H9 (cell line): ENCODE data around the gene EEF1AKMT3. TPM values are rescaled to one million over a fixed set of nuclear protein-coding genes. Genes with fewer than 3 reads are reported as not detected.
A peak's percentile ranks its signal among the peaks of the same experiment; 100 is the strongest.

Source experiments
- DNase-seq: peaks from one replicate; pipeline ENCODE4 v3.0.0-alpha.2; 2017
- H2AFZ ChIP-seq: one replicate; pipeline ENCODE4 v1.6.1; 2013; ENCODE audit warnings: mild to moderate bottlenecking, low read length, control low read depth, moderate library complexity
- H2AK5ac ChIP-seq: 2 replicates; pipeline ENCODE4 v1.6.1; 2013; ENCODE audit warnings: low read length, control low read depth, mixed read lengths; ENCODE audit not compliant: insufficient read length
- H2BK120ac ChIP-seq: one replicate; pipeline ENCODE4 v1.6.1; 2013; ENCODE audit warnings: low read depth, mild to moderate bottlenecking, low read length, control low read depth, inconsistent platforms; ENCODE audit not compliant: poor library complexity, severe bottlenecking
- H2BK12ac ChIP-seq: 2 replicates; pipeline ENCODE4 v1.6.1; 2013; ENCODE audit warnings: low read length, control low read depth, mixed read lengths, low read depth; ENCODE audit not compliant: insufficient read length
- H2BK15ac ChIP-seq: 2 replicates; pipeline ENCODE4 v1.6.1; 2013; ENCODE audit warnings: low read depth, low read length, control low read depth
- H2BK20ac ChIP-seq: one replicate; pipeline ENCODE4 v1.6.1; 2013; ENCODE audit warnings: low read depth, mild to moderate bottlenecking, low read length, control low read depth, inconsistent platforms; ENCODE audit not compliant: poor library complexity, severe bottlenecking
- H2BK5ac ChIP-seq: 2 replicates; pipeline ENCODE4 v1.6.1; 2013; ENCODE audit warnings: low read length, control low read depth, mixed read lengths; ENCODE audit not compliant: insufficient read length
- H3K14ac ChIP-seq: 2 replicates; pipeline ENCODE4 v1.6.1; 2013; ENCODE audit warnings: low read length, control low read depth; ENCODE audit not compliant: insufficient read depth
- H3K18ac ChIP-seq: 2 replicates; pipeline ENCODE4 v1.6.1; 2013; ENCODE audit warnings: low read depth, mild to moderate bottlenecking, mixed read lengths, low read length, control low read depth; ENCODE audit not compliant: insufficient read length
- H3K23ac ChIP-seq: 2 replicates; pipeline ENCODE4 v1.6.1; 2013; ENCODE audit warnings: low read length, control low read depth, mixed read lengths, low read depth; ENCODE audit not compliant: insufficient read length
- H3K23me2 ChIP-seq: 2 replicates; pipeline ENCODE4 v1.6.1; 2013; ENCODE audit warnings: low read depth, mild to moderate bottlenecking, mixed read lengths, low read length, control low read depth; ENCODE audit not compliant: insufficient read length, poor library complexity, severe bottlenecking
- H3K27ac ChIP-seq: 2 replicates; pipeline ENCODE4 v1.5.1; 2013; ENCODE audit warnings: low read length, control low read depth, mixed read lengths, low read depth; ENCODE audit not compliant: insufficient read length
- H3K27me3 ChIP-seq: 2 replicates; pipeline ENCODE4 v1.6.1; 2013; ENCODE audit warnings: low read length, control low read depth, inconsistent platforms; ENCODE audit not compliant: insufficient read depth
- H3K4ac ChIP-seq: 2 replicates; pipeline ENCODE4 v1.6.1; 2013; ENCODE audit warnings: low read depth, mild to moderate bottlenecking, control low read depth, inconsistent platforms, low read length, moderate library complexity
- H3K4me1 ChIP-seq: 2 replicates; pipeline ENCODE4 v1.6.1; 2013; ENCODE audit warnings: low read length, control low read depth, inconsistent platforms; ENCODE audit not compliant: insufficient read depth
- H3K4me2 ChIP-seq: 2 replicates; pipeline ENCODE4 v1.6.1; 2013; ENCODE audit warnings: low read length, control low read depth, mixed read lengths; ENCODE audit not compliant: insufficient read length, insufficient read depth
- H3K56ac ChIP-seq: 2 replicates; pipeline ENCODE4 v1.6.1; 2013; ENCODE audit warnings: low read depth, mild to moderate bottlenecking, mixed read lengths, low read length, control low read depth; ENCODE audit not compliant: insufficient read length
- H3K79me1 ChIP-seq: 2 replicates; pipeline ENCODE4 v1.6.1; 2013; ENCODE audit warnings: low read depth, mild to moderate bottlenecking, moderate library complexity, low read length, control low read depth, inconsistent platforms; ENCODE audit not compliant: insufficient read depth, poor library complexity, severe bottlenecking
- H3K79me2 ChIP-seq: 2 replicates; pipeline ENCODE4 v1.6.1; 2013; ENCODE audit warnings: low read length, control low read depth, inconsistent platforms; ENCODE audit not compliant: insufficient read depth
- H3K9ac ChIP-seq: 2 replicates; pipeline ENCODE4 v1.6.1; 2013; ENCODE audit warnings: low read length, control low read depth, mixed read lengths; ENCODE audit not compliant: insufficient read length; ENCODE audit errors: extremely low read depth
- H3K9me3 ChIP-seq: one replicate; pipeline ENCODE4 v1.6.1; 2013; ENCODE audit warnings: low read depth, low read length, inconsistent platforms; ENCODE audit not compliant: control insufficient read depth
- H3T11ph ChIP-seq: one replicate; pipeline ENCODE4 v1.6.1; 2013; ENCODE audit warnings: mild to moderate bottlenecking, low read length, control low read depth, inconsistent platforms
- H4K20me1 ChIP-seq: one replicate; pipeline ENCODE4 v1.6.1; 2013; ENCODE audit not compliant: control insufficient read depth, insufficient read length, insufficient read depth
- H4K5ac ChIP-seq: 2 replicates; pipeline ENCODE4 v1.6.1; 2013; ENCODE audit warnings: low read depth, mild to moderate bottlenecking, mixed read lengths, low read length, control low read depth; ENCODE audit not compliant: insufficient read length
- H4K8ac ChIP-seq: replicated peaks from 2 replicates; pipeline ENCODE4 v1.6.1; 2013; ENCODE audit warnings: low read length, control low read depth, mixed read lengths, low read depth; ENCODE audit not compliant: insufficient read length
- H4K91ac ChIP-seq: 2 replicates; pipeline ENCODE4 v1.6.1; 2013; ENCODE audit warnings: low read depth, mild to moderate bottlenecking, moderate library complexity, mixed read lengths, low read length, control low read depth; ENCODE audit not compliant: insufficient read length
- H3K27ac Mint-ChIP-seq, 3 experiments: 2 replicates in 2 of 3; 3 replicates in 1 of 3; pipeline ENCODE4 v1.8.0; 2020 to 2021; ENCODE audit warnings: mixed read lengths in 3 of 3, mild to moderate bottlenecking in 1 of 3, moderate library complexity in 1 of 3
- H3K27me3 Mint-ChIP-seq: 2 replicates; pipeline ENCODE4 v1.8.0; 2021; ENCODE audit warnings: low read depth, mild to moderate bottlenecking, moderate library complexity, mixed read lengths
- H3K36me3 Mint-ChIP-seq, 3 experiments: 2 replicates in 2 of 3; 3 replicates in 1 of 3; pipeline ENCODE4 v1.8.0; 2020 to 2021; ENCODE audit warnings: low read depth in 3 of 3, mixed read lengths in 3 of 3; ENCODE audit not compliant: insufficient read depth in 1 of 3
- H3K4me1 Mint-ChIP-seq, 2 experiments: 2 replicates each; pipeline ENCODE4 v1.8.0; 2020; ENCODE audit warnings: mixed read lengths in 2 of 2
- H3K4me3 Mint-ChIP-seq, 2 experiments: 2 replicates in 1 of 2; 3 replicates in 1 of 2; pipeline ENCODE4 v1.8.0; 2020 to 2021; ENCODE audit warnings: mild to moderate bottlenecking in 2 of 2, mixed read lengths in 2 of 2, moderate library complexity in 1 of 2
- H3K9me3 Mint-ChIP-seq, 2 experiments: 2 replicates in 1 of 2; 3 replicates in 1 of 2; pipeline ENCODE4 v1.8.0; 2020; ENCODE audit warnings: mild to moderate bottlenecking in 2 of 2, mixed read lengths in 2 of 2, moderate library complexity in 1 of 2
- CTCF ChIP-seq: fragments of 200-600 bp; sonication (generic); conservative IDR thresholded peaks from 3 replicates; pipeline ENCODE4 v1.8.0; 2021; ENCODE audit warnings: antibody characterized with exemption, mild to moderate bottlenecking
- WGBS: extraction: QIAGEN DNeasy Blood & Tissue Kit; methylation state at CpG from one replicate; pipeline ENCODE4 v1.1.7; 2013; ENCODE audit warnings: missing lambda C conversion rate, low lambda C conversion rate, mixed read lengths; ENCODE audit not compliant: insufficient read length; ENCODE audit errors: extremely low coverage; 5-methylcytosine and 5-hydroxymethylcytosine counted together
- total RNA-seq: library from RNA; stranded (reverse); gene quantifications from 2 replicates; pipeline ENCODE4 v1.2.1, GENCODE V29; 2021

EEF1AKMT3 gene
- total RNA-seq, 1 experiment from 2014 or later, result 2.9 TPM

- H3K4me1 ChIP-seq, result peaks cover 3% of the 10 kb centered on the region; the same call in 1 of the 2 replicates
- peak within 1 kb of the TSS; percentile 80 for H3K4me2 ChIP-seq
- H4K20me1 ChIP-seq, result no peaks in the 10 kb centered on the region
- WGBS, result no CpG with 5 or more reads among the region's 38 CpGs
- Mint-ChIP-seq H3K36me3 (peaks cover 20 to 39% (median 31%) of the 10 kb centered on the region in 3 experiments), H3K4me1 (peaks cover 32 to 47% of the 10 kb centered on the region in 2 experiments), H3K27ac (peak within 1 kb of the TSS in 2 of 3 experiments; percentile 44 to 51; a peak in 1 of 7 replicates), H3K27me3 (peaks cover 40% of the 10 kb centered on the region), H3K9me3 (no peaks in the 10 kb centered on the region), H3K4me3 (peak within 1 kb of the TSS; percentile 57 to 75)
- H3K23ac ChIP-seq, result no peak within 1 kb of the TSS
- H3K18ac ChIP-seq, result no peak within 1 kb of the TSS
- H3K4ac ChIP-seq, result no peak within 1 kb of the TSS
- no peak within 1 kb of the TSS for H2BK5ac ChIP-seq
- no peak within 1 kb of the TSS for H4K5ac ChIP-seq
- H3K9ac ChIP-seq, result no peak within 1 kb of the TSS
- H3K14ac ChIP-seq, result no peak within 1 kb of the TSS; the same call in 1 of the 2 replicates
- H2BK20ac ChIP-seq, result no peak within 1 kb of the TSS
- H3K27me3 ChIP-seq, result peaks cover 31% of the 10 kb centered on the region; the same call in 1 of the 2 replicates
- DNase-seq, result peak; percentile 87
- no peak within 1 kb of the TSS for H2BK120ac ChIP-seq
- no peak within 1 kb of the TSS for H3K27ac ChIP-seq
- no peaks in the 10 kb centered on the region for H3K79me1 ChIP-seq
- no peak within 1 kb of the TSS for H4K8ac ChIP-seq
- H3T11ph ChIP-seq, result no peak within 1 kb of the TSS
- no peak within 1 kb of the TSS for H4K91ac ChIP-seq
- no peak within 1 kb of the TSS for H2AK5ac ChIP-seq
- H3K9me3 ChIP-seq, result no peaks in the 10 kb centered on the region
- H3K56ac ChIP-seq, result no peak within 1 kb of the TSS
- H3K79me2 ChIP-seq, result no peaks in the 10 kb centered on the region
- peaks cover 25% of the 10 kb centered on the region for H3K23me2 ChIP-seq
- H2AFZ ChIP-seq, result no peak within 1 kb of the TSS
- H2BK15ac ChIP-seq, result no peak within 1 kb of the TSS
- no peak within 1 kb of the TSS for H2BK12ac ChIP-seq
- TF ChIP-seq CTCF, result no peak; the same call in 2 of the 3 replicates
Measured at GRCh38 chr12:57766464-57767304, 5.7 kb upstream of the EEF1AKMT3 start, which contains the start of gene CYP27B1. Gene CYP27B1 (minus strand): TSS chr12:57767078. CDS start chr12:57767041, 37 bp downstream.
